Keratinocyte (primary cell): ENCODE results near the gene NXT1. TPM values are rescaled to one million over a fixed set of nuclear protein-coding genes. Genes with fewer than 3 reads are reported as not detected.

ENCODE experiments used
- DNase-seq: peaks from one replicate; pipeline ENCODE4 v3.0.0-alpha.2; 2011; ENCODE audit warnings: low read depth, missing footprints, low spot score
- FAIRE-seq: peaks from 2 replicates; lab custom pipeline; 2011; peaks lifted over from hg19 to GRCh38; lab: Jason Lieb, UNC
- H2AFZ ChIP-seq: 2 replicates; pipeline ENCODE4 v1.6.0; 2012; ENCODE audit warnings: low read length, control low read depth, inconsistent platforms; ENCODE audit not compliant: control insufficient read depth
- H3K27ac ChIP-seq: 2 replicates; pipeline ENCODE4 v1.5.1; 2011; ENCODE audit warnings: low read length; ENCODE audit not compliant: control insufficient read depth, insufficient read depth
- H3K27me3 ChIP-seq: 3 replicates; pipeline ENCODE4 v1.6.0; 2011; ENCODE audit warnings: low read length; ENCODE audit not compliant: control insufficient read depth, insufficient read depth; ENCODE audit errors: extremely low read depth
- H3K36me3 ChIP-seq, 2 experiments: 2 replicates in 1 of 2; 3 replicates in 1 of 2; pipeline ENCODE4 v1.5.1; 2011; ENCODE audit warnings: low read length in 2 of 2, mild to moderate bottlenecking in 1 of 2; ENCODE audit not compliant: control insufficient read depth in 2 of 2, insufficient read depth in 2 of 2; ENCODE audit errors: extremely low read depth in 1 of 2
- H3K4me1 ChIP-seq: 3 replicates; pipeline ENCODE4 v1.5.1; 2011; ENCODE audit warnings: low read length; ENCODE audit not compliant: control insufficient read depth, insufficient read depth; ENCODE audit errors: extremely low read depth
- H3K4me2 ChIP-seq: 3 replicates; pipeline ENCODE4 v1.6.0; 2011; ENCODE audit warnings: low read depth, low read length; ENCODE audit not compliant: control insufficient read depth, insufficient read depth; ENCODE audit errors: extremely low read depth
- H3K4me3 ChIP-seq, 3 experiments: fragments of 200-600 bp in 1 of 3; sonication (generic) in 1 of 3; 2 replicates in 2 of 3; 3 replicates in 1 of 3; pipeline ENCODE4 v1.5.1; 2011 to 2016; ENCODE audit warnings: low read length in 3 of 3, mild to moderate bottlenecking in 3 of 3, control low read depth in 2 of 3, inconsistent platforms in 1 of 3, low read depth in 1 of 3, mixed read lengths in 1 of 3, mixed run types in 1 of 3, moderate library complexity in 1 of 3; ENCODE audit not compliant: control insufficient read depth in 2 of 3, insufficient read depth in 2 of 3; ENCODE audit errors: extremely low read depth in 1 of 3
- H3K79me2 ChIP-seq: 2 replicates; pipeline ENCODE4 v1.6.0; 2012; ENCODE audit warnings: low read length; ENCODE audit not compliant: control insufficient read depth, insufficient read depth
- H3K9ac ChIP-seq: 3 replicates; pipeline ENCODE4 v1.6.0; 2011; ENCODE audit warnings: low read length; ENCODE audit not compliant: control insufficient read depth, insufficient read depth; ENCODE audit errors: extremely low read depth
- H3K9me1 ChIP-seq: 3 replicates; pipeline ENCODE4 v1.6.0; 2011; ENCODE audit warnings: low read length; ENCODE audit not compliant: control insufficient read depth, insufficient read depth; ENCODE audit errors: extremely low read depth
- H3K9me3 ChIP-seq: 2 replicates; pipeline ENCODE4 v1.5.1; 2012; ENCODE audit warnings: low read depth, low read length; ENCODE audit not compliant: control insufficient read depth
- H4K20me1 ChIP-seq: 3 replicates; pipeline ENCODE4 v1.6.0; 2011; ENCODE audit warnings: low read length; ENCODE audit not compliant: control insufficient read depth, insufficient read depth; ENCODE audit errors: extremely low read depth
- CTCF ChIP-seq, 3 experiments: IDR thresholded peaks in 1 of 3; conservative IDR thresholded peaks in 1 of 3; optimal IDR thresholded peaks in 1 of 3; 2 replicates in 2 of 3; 3 replicates in 1 of 3; pipeline versions ENCODE3 to v1.5.1; 2011; ENCODE audit warnings: low read length in 3 of 3, mild to moderate bottlenecking in 3 of 3, moderate library complexity in 2 of 3, control low read depth in 1 of 3, inconsistent platforms in 1 of 3; ENCODE audit not compliant: insufficient read depth in 2 of 3; ENCODE audit errors: extremely low read depth in 1 of 3
- EZH2 ChIP-seq: IDR thresholded peaks from one replicate; pipeline ENCODE4 v1.6.1; 2012; ENCODE audit warnings: inconsistent platforms, mild to moderate bottlenecking, low read length, moderate library complexity
- dilution Hi-C: fragments of 300-500 bp; cut with MboI; formaldehyde crosslinking; loops from one replicate; pipeline ENCODE4 v1.7.0; 2020; ENCODE audit warnings: low sequenced_read_pairs; ENCODE audit not compliant: extremely low pct_ligation_motif_present
- polyA plus RNA-seq, 5 experiments: library from polyadenylated mRNA; depleted of rRNA in 3 of 5; stranded (reverse) in 3 of 5; stranded (forward) in 1 of 5; unstranded in 1 of 5; fragments of >200 nt; gene quantifications; 1 replicate in 1 of 5; 2 replicates in 3 of 5; 3 replicates in 1 of 5; pipeline versions ENCODE4 v1.2.1 to v1.2.3, GENCODE V29; 2011 to 2012; ENCODE audit warnings: missing spikeins in 2 of 5, low read depth in 1 of 5, low replicate concordance in 1 of 5

Gene NXT1
- polyA plus RNA-seq, 1 donor (not counting 4 experiments of a cell fraction or from before 2014, with no cell fraction given) = 25.8 TPM

GRCh38 chr20:23302386-23302785 is 48.2 kb upstream of the NXT1 start:
- no peak for FAIRE-seq
- TF ChIP-seq CTCF (optimal IDR thresholded peaks at IDR 0.05 in 1 of 3, IDR thresholded peaks at IDR 0.05 in 1 of 3, conservative IDR thresholded peaks at IDR 0.05 in 1 of 3; ENCODE audit: extremely low read depth in 1 of 3, insufficient read depth in 2 of 3, low read length in 3 of 3) = no peak
- no peak for TF ChIP-seq EZH2
- Histone ChIP-seq H3K79me2 (no peaks in the 10 kb centered on the region), H3K4me2 (no peak overlapping the region), H3K9me3 (no peaks in the 10 kb centered on the region), H3K9ac (no peak overlapping the region), H4K20me1 (no peaks in the 10 kb centered on the region), H3K27me3 (no peaks in the 10 kb centered on the region), H3K9me1 (no peaks in the 10 kb centered on the region), H3K27ac (no peak overlapping the region), H3K4me3 (no peak overlapping the region), H3K4me1 (no peaks in the 10 kb centered on the region), H2AFZ (no peak overlapping the region), H3K36me3 (no peaks in the 10 kb centered on the region)
- DNase-seq = no peak
- dilution Hi-C loops = no loop called here

- dilution Hi-C loops = no loop called here
- Histone ChIP-seq H2AFZ (no peak overlapping the region), H3K27ac (no peak overlapping the region), H3K9me3 (no peaks in the 10 kb centered on the region), H3K27me3 (no peaks in the 10 kb centered on the region), H4K20me1 (no peaks in the 10 kb centered on the region), H3K79me2 (no peaks in the 10 kb centered on the region), H3K9ac (no peak overlapping the region), H3K36me3 (no peaks in the 10 kb centered on the region), H3K4me2 (no peak overlapping the region), H3K9me1 (no peaks in the 10 kb centered on the region), H3K4me1 (no peaks in the 10 kb centered on the region), H3K4me3 (no peak overlapping the region)
- no peak for FAIRE-seq
- DNase-seq = no peak
- TF ChIP-seq EZH2 (no peak), CTCF (optimal IDR thresholded peaks at IDR 0.05 in 1 of 3, IDR thresholded peaks at IDR 0.05 in 1 of 3, conservative IDR thresholded peaks at IDR 0.05 in 1 of 3; ENCODE audit: extremely low read depth in 1 of 3, insufficient read depth in 2 of 3, low read length in 3 of 3) (no peak)
Measured at GRCh38 chr20:23302801-23303200, 47.8 kb upstream of the NXT1 start.
